ENCODE measurements around the gene RTN4RL1.
A peak's percentile ranks its signal among the peaks of the same experiment; 100 is the strongest.

RTN4RL1 gene

GRCh38 chr17:2030779-2031163 is 5.6 kb upstream of the RTN4RL1 start (continued):
- TF ChIP-seq ZNF140 (tag by site-specific recombination; IDR thresholded peaks at IDR 0.05) (no peak), EGR2 (tag by site-specific recombination; IDR thresholded peaks at IDR 0.05; ENCODE audit: low read depth) (peak; percentile 45; the same call in 1 of the 2 replicates), ZBTB17 (tag by site-specific recombination; IDR thresholded peaks at IDR 0.05) (no peak), ZNF654 (tag by site-specific recombination; IDR thresholded peaks at IDR 0.05; ENCODE audit: low read depth) (peak; percentile 33; the same call in 1 of the 2 replicates), SP2 (tag by site-specific recombination; IDR thresholded peaks at IDR 0.05) (peak; percentile 67), ZNF274 (IDR thresholded peaks at IDR 0.05; ENCODE audit: low read length) (no peak), ZNF274 (tag by site-specific recombination; IDR thresholded peaks at IDR 0.05; ENCODE audit: borderline replicate concordance) (no peak), SCRT1 (tag by site-specific recombination; IDR thresholded peaks at IDR 0.05; ENCODE audit: borderline replicate concordance) (no peak), ZNF157 (tag by site-specific recombination; IDR thresholded peaks at IDR 0.05) (no peak), ZNF544 (tag by site-specific recombination; IDR thresholded peaks at IDR 0.05) (no peak), ZNF776 (tag by site-specific recombination; IDR thresholded peaks at IDR 0.05; ENCODE audit: borderline replicate concordance) (no peak), ZNF114 (tag by site-specific recombination; IDR thresholded peaks at IDR 0.05) (no peak), ZNF302 (tag by site-specific recombination; IDR thresholded peaks at IDR 0.05; ENCODE audit: low read depth) (no peak), ATF2 (tag by site-specific recombination; IDR thresholded peaks at IDR 0.05; ENCODE audit: low read depth) (no peak), ZFHX2 (tag by site-specific recombination; conservative IDR thresholded peaks at IDR 0.05) (peak; percentile 66; the same call in 1 of the 2 replicates), RBAK (tag by site-specific recombination; IDR thresholded peaks at IDR 0.05) (no peak)

GRCh38 chr17:2029911-2030778 is 5.0 kb upstream of the RTN4RL1 start, which contains the start of gene DPH1:
DPH1 (plus strand) TSS chr17:2030153; CDS start chr17:2030170, 17 bp downstream.
- POLR2A ChIA-PET: interaction anchor here (1.6 kb wide), 1 partner anchor 274 kb away, joined by 4 read pairs; the partner anchor contains the start of genes SMG6 and SRR
- H3K9me3 ChIP-seq (ENCODE audit: control insufficient read depth, insufficient read depth, low read depth, low read length): no peaks in the 10 kb centered on the region
- H3K27ac ChIP-seq (ENCODE audit: extremely low read depth, low read depth, low read length): peak within 1 kb of the TSS; percentile 84
- H3K4me1 ChIP-seq (ENCODE audit: control insufficient read depth, insufficient read depth, low read length): peaks cover 5% of the 10 kb centered on the region
- peak within 1 kb of the TSS; percentile 97 for H3K4me3 ChIP-seq (ENCODE audit: low read depth, low read length)
- H3K36me3 ChIP-seq (ENCODE audit: control insufficient read depth in 2 of 2, insufficient read depth in 1 of 2, low read length in 2 of 2): peaks cover 0 to 16% of the 10 kb centered on the region in 2 experiments; a peak in 1 of 3 replicates
- CTCF ChIA-PET: interaction anchor here (0.6 to 12.2 kb wide), 8 partner anchors 23 to 309 kb away, joined by 3 to 145 read pairs (median 4); no protein-coding TSS in a partner anchor
- TF ChIP-seq ZNF664 (tag by site-specific recombination; IDR thresholded peaks at IDR 0.05): no peak
- TF ChIP-seq ZFP41 (tag by site-specific recombination; IDR thresholded peaks at IDR 0.05; ENCODE audit: borderline replicate concordance): no peak
- TF ChIP-seq ZBTB1 (tag by site-specific recombination; IDR thresholded peaks at IDR 0.05): no peak
- peak; percentile 77 for TF ChIP-seq ZXDB (tag by site-specific recombination; IDR thresholded peaks at IDR 0.05)
- peak; percentile 80 for TF ChIP-seq EGR2 (tag by site-specific recombination; IDR thresholded peaks at IDR 0.05; ENCODE audit: low read depth)
- peak; percentile 62; the same call in 1 of the 2 replicates for TF ChIP-seq ZNF324 (tag by site-specific recombination; IDR thresholded peaks at IDR 0.05)
- TF ChIP-seq ZNF600 (tag by site-specific recombination; IDR thresholded peaks at IDR 0.05): peak; percentile 94
- TF ChIP-seq ZNF335 (tag by site-specific recombination; conservative IDR thresholded peaks at IDR 0.05): peak; percentile 89
- TF ChIP-seq KLF16 (tag by site-specific recombination; IDR thresholded peaks at IDR 0.05): peak; percentile 94
- TF ChIP-seq ZNF24 (tag by site-specific recombination; IDR thresholded peaks at IDR 0.05): peak; percentile 68
- no peak for TF ChIP-seq ZNF239 (tag by site-specific recombination; IDR thresholded peaks at IDR 0.05)
- no peak for TF ChIP-seq ZNF398 (tag by site-specific recombination; IDR thresholded peaks at IDR 0.05)
- no peak for TF ChIP-seq ZNF416 (tag by site-specific recombination; IDR thresholded peaks at IDR 0.05)
- TF ChIP-seq ZNF2 (tag by site-specific recombination; IDR thresholded peaks at IDR 0.05): 0 out of 2 replicates have a peak, but pooled peaks have one; percentile 32
- no peak for TF ChIP-seq ZNF658 (tag by site-specific recombination; IDR thresholded peaks at IDR 0.05)
- no peak for TF ChIP-seq ZNF677 (tag by site-specific recombination; IDR thresholded peaks at IDR 0.05)
- no peak for TF ChIP-seq GFI1B (tag by site-specific recombination; IDR thresholded peaks at IDR 0.05)
- TF ChIP-seq ZNF521 (tag by site-specific recombination; IDR thresholded peaks at IDR 0.05): no peak
- TF ChIP-seq SP3 (tag by site-specific recombination; IDR thresholded peaks at IDR 0.05): peak; percentile 96
- peak; percentile 51; the same call in 1 of the 2 replicates for TF ChIP-seq ZNF37A (tag by site-specific recombination; IDR thresholded peaks at IDR 0.05)

Data from HEK293 (cell line).